ENCODE results near the gene GSC2. TPM values are rescaled to one million over a fixed set of nuclear protein-coding genes. Genes with fewer than 3 reads are reported as not detected.

GSC2 gene
- total RNA-seq, 1 donor from 2014 or later, result not detected

GRCh38 chr22:19115628-19116027 is 34.5 kb downstream of the GSC2 start:
- Histone ChIP-seq H3K36me3 (ENCODE audit: control insufficient read depth, insufficient read depth, low read length) (peaks cover 6% of the 10 kb centered on the region), H3K4me3 (ENCODE audit: low read depth, low read length) (no peak overlapping the region), H3K27me3 (ENCODE audit: control insufficient read depth, insufficient read depth, low read length) (no peaks in the 10 kb centered on the region)
- no peak for DNase-seq (ENCODE audit: low read depth)
- peak; percentile 39 for TF ChIP-seq CTCF (IDR thresholded peaks at IDR 0.05; ENCODE audit: insufficient read depth, low read length, severe bottlenecking)
- no peak for FAIRE-seq

- no peak for FAIRE-seq
- no peaks in the 10 kb centered on the region for H3K27me3 ChIP-seq (ENCODE audit: control insufficient read depth, insufficient read depth, low read length)
- no peak for DNase-seq (ENCODE audit: low read depth)
- no peak for TF ChIP-seq CTCF (IDR thresholded peaks at IDR 0.05; ENCODE audit: insufficient read depth, low read length, severe bottlenecking)
- H3K4me3 ChIP-seq (ENCODE audit: low read depth, low read length), result no peak overlapping the region
- H3K36me3 ChIP-seq (ENCODE audit: control insufficient read depth, insufficient read depth, low read length), result peaks cover 4% of the 10 kb centered on the region
Observed at GRCh38 chr22:19114984-19115552, 35.0 kb downstream of the GSC2 start.

- Histone ChIP-seq H3K27me3 (ENCODE audit: control insufficient read depth, insufficient read depth, low read length) (no peaks in the 10 kb centered on the region), H3K4me3 (ENCODE audit: low read depth, low read length) (no peak overlapping the region), H3K36me3 (ENCODE audit: control insufficient read depth, insufficient read depth, low read length) (peaks cover 3% of the 10 kb centered on the region)
- no peak for FAIRE-seq
- DNase-seq (ENCODE audit: low read depth), result no peak
- TF ChIP-seq CTCF (IDR thresholded peaks at IDR 0.05; ENCODE audit: insufficient read depth, low read length, severe bottlenecking), result no peak
Observed at GRCh38 chr22:19113429-19113828, 36.7 kb downstream of the GSC2 start.

- no peak for FAIRE-seq
- no peak overlapping the region for H3K4me3 ChIP-seq (ENCODE audit: low read depth, low read length)
- no peak for DNase-seq (ENCODE audit: low read depth)
- H3K36me3 ChIP-seq (ENCODE audit: control insufficient read depth, insufficient read depth, low read length), result peaks cover 5% of the 10 kb centered on the region
- H3K27me3 ChIP-seq (ENCODE audit: control insufficient read depth, insufficient read depth, low read length), result no peaks in the 10 kb centered on the region
- no peak for TF ChIP-seq CTCF (IDR thresholded peaks at IDR 0.05; ENCODE audit: insufficient read depth, low read length, severe bottlenecking)
Observed at GRCh38 chr22:19111584-19111983, 38.5 kb downstream of the GSC2 start.

- Histone ChIP-seq H3K36me3 (ENCODE audit: control insufficient read depth, insufficient read depth, low read length) (peaks cover 5% of the 10 kb centered on the region), H3K27me3 (ENCODE audit: control insufficient read depth, insufficient read depth, low read length) (no peaks in the 10 kb centered on the region), H3K4me3 (ENCODE audit: low read depth, low read length) (no peak overlapping the region)
- no peak for TF ChIP-seq CTCF (IDR thresholded peaks at IDR 0.05; ENCODE audit: insufficient read depth, low read length, severe bottlenecking)
- FAIRE-seq (no peak), DNase-seq (ENCODE audit: low read depth) (no peak)
Observed at GRCh38 chr22:19111140-19111539, 39.0 kb downstream of the GSC2 start.

GRCh38 chr22:19110646-19111045 is 39.4 kb downstream of the GSC2 start:
- Histone ChIP-seq H3K27me3 (ENCODE audit: control insufficient read depth, insufficient read depth, low read length) (no peaks in the 10 kb centered on the region), H3K36me3 (ENCODE audit: control insufficient read depth, insufficient read depth, low read length) (peaks cover 5% of the 10 kb centered on the region), H3K4me3 (ENCODE audit: low read depth, low read length) (no peak overlapping the region)
- TF ChIP-seq CTCF (IDR thresholded peaks at IDR 0.05; ENCODE audit: insufficient read depth, low read length, severe bottlenecking), result no peak
- DNase-seq (ENCODE audit: low read depth) (no peak), FAIRE-seq (no peak)
